GM12878 (cell line): ENCODE data around the gene NNMT. TPM values are rescaled to one million over a fixed set of nuclear protein-coding genes. Genes with fewer than 3 reads are reported as not detected.

Experiments used
- ATAC-seq: fragments of 200-7000 bp; cut with Tn5 transposase; 3 replicates; pipeline ENCODE4 v1.9.1; 2020; ENCODE audit warnings: mild to moderate bottlenecking, moderate library complexity
- BruUV-seq: library from RNA; stranded (reverse); fragments of 400-500 nt; replicated peaks from 2 replicates; lab custom pipeline; 2021; lab: Mats Ljungman, UMichigan
- CTCF ChIA-PET: fragments of 300-600 bp; sonication (Branson Sonifier 250); formaldehyde crosslinking; extraction: SDS; loops from one replicate; lab custom pipeline; 2021; ENCODE audit warnings: inconsistent platforms; lab: Yijun Ruan, JAX
- POLR2A ChIA-PET: fragments of 350-600 bp; formaldehyde crosslinking; extraction: SDS; loops from one replicate; lab custom pipeline; 2021; ENCODE audit warnings: inconsistent platforms; lab: Charles Lee
- RAD21 ChIA-PET: fragments of 300-600 bp; sonication (Branson Sonifier 250); formaldehyde crosslinking; loops from one replicate; lab custom pipeline; 2023; ENCODE audit warnings: antibody characterized with exemption; ENCODE audit not compliant: unreplicated experiment; lab: Charles Lee
- SMC1A ChIA-PET: fragments of 300-600 bp; sonication (Branson Sonifier 250); formaldehyde crosslinking; loops from one replicate; lab custom pipeline; 2023; ENCODE audit not compliant: unreplicated experiment, uncharacterized antibody; lab: Charles Lee
- DNase-seq: peaks from one replicate; pipeline ENCODE4 v3.0.0-alpha.2; 2011; ENCODE audit warnings: low read depth, low spot score
- FAIRE-seq: peaks from 3 replicates; lab custom pipeline; 2011; peaks lifted over from hg19 to GRCh38; lab: Jason Lieb, UNC
- H2AFZ ChIP-seq: 2 replicates; pipeline ENCODE4 v1.6.0; 2011; ENCODE audit warnings: low read depth, low read length, control low read depth; ENCODE audit not compliant: control insufficient read depth
- H3K27ac ChIP-seq: 2 replicates; pipeline ENCODE4 v1.5.1; 2011; ENCODE audit warnings: control low read depth; ENCODE audit not compliant: control insufficient read depth, insufficient read depth
- H3K27me3 ChIP-seq, 2 experiments: replicated peaks in 1 of 2; 2 replicates each; pipeline versions ENCODE4 v1.6.0 to v1.6.1; 2011; ENCODE audit warnings: low read length in 1 of 2; ENCODE audit not compliant: control insufficient read depth in 2 of 2, insufficient read depth in 2 of 2
- H3K36me3 ChIP-seq, 2 experiments: 2 replicates each; pipeline ENCODE4 v1.5.1; 2011; ENCODE audit warnings: low read length in 1 of 2; ENCODE audit not compliant: control insufficient read depth in 2 of 2, insufficient read depth in 2 of 2
- H3K4me1 ChIP-seq: 2 replicates; pipeline ENCODE4 v1.6.1; 2011; ENCODE audit warnings: mild to moderate bottlenecking, low read length, moderate library complexity, mixed read lengths; ENCODE audit not compliant: control insufficient read depth, insufficient read depth
- H3K4me2 ChIP-seq: 2 replicates; pipeline ENCODE4 v1.6.0; 2011; ENCODE audit warnings: control low read depth; ENCODE audit not compliant: control insufficient read depth, insufficient read depth
- H3K4me3 ChIP-seq: fragments of 200-600 bp; sonication (generic); 2 replicates; pipeline ENCODE4 v1.5.1; 2016
- H3K79me2 ChIP-seq: 2 replicates; pipeline ENCODE4 v1.6.0; 2011; ENCODE audit warnings: low read length; ENCODE audit not compliant: control insufficient read depth, insufficient read depth
- H3K9ac ChIP-seq: 2 replicates; pipeline ENCODE4 v1.8.0; 2011; ENCODE audit warnings: low read length, control low read depth, mixed read lengths; ENCODE audit not compliant: control insufficient read depth, insufficient read depth
- H3K9me3 ChIP-seq: replicated peaks from 3 replicates; pipeline ENCODE4 v1.5.1; 2011; ENCODE audit warnings: mild to moderate bottlenecking, low read length; ENCODE audit not compliant: control insufficient read depth, insufficient read depth
- H4K20me1 ChIP-seq: 2 replicates; pipeline ENCODE4 v1.6.0; 2011; ENCODE audit not compliant: control insufficient read depth, insufficient read depth
- CEBPZ ChIP-seq: fragments of 150-350 bp; IDR thresholded peaks from 2 replicates; pipeline ENCODE4 v1.6.1; 2016; ENCODE audit warnings: low read depth, low read length
- CHD4 ChIP-seq: fragments of 200-600 bp; sonication (generic); IDR thresholded peaks from 2 replicates; pipeline ENCODE4 v1.6.1; 2016; ENCODE audit warnings: mild to moderate bottlenecking
- ELK1 ChIP-seq: IDR thresholded peaks from 2 replicates; pipeline ENCODE4 v1.6.1; 2012; ENCODE audit warnings: low read depth, low read length, improper control_type of control experiment
- RELA ChIP-seq: fragments of 450-650 bp; IDR thresholded peaks from 2 replicates; pipeline ENCODE4 v1.8.0; 2014; ENCODE audit warnings: borderline replicate concordance; ENCODE audit not compliant: partially characterized antibody
- TAF1 ChIP-seq: IDR thresholded peaks from 2 replicates; pipeline ENCODE4 v1.6.1; 2011; ENCODE audit warnings: mild to moderate bottlenecking, low read depth, low read length, borderline replicate concordance
- WGBS: methylation state at CpG from one replicate; pipeline ENCODE4 v1.1.6; 2016; ENCODE audit warnings: low lambda C conversion rate; ENCODE audit not compliant: insufficient replicate concordance, insufficient coverage; ENCODE audit errors: missing lambda C conversion rate; 5-methylcytosine and 5-hydroxymethylcytosine counted together
- in situ Hi-C: fragments of 300-500 bp; cut with MboI; formaldehyde crosslinking; loops from 9 replicates; pipeline ENCODE4 v1.14.3; 2018; ENCODE audit warnings: mixed read lengths
- intact Hi-C: fragments of 100-400 bp; cut with micrococcal nuclease; formaldehyde crosslinking; loops from one replicate; pipeline ENCODE4 v1.14.2; 2022; ENCODE audit not compliant: unreplicated experiment
- polyA plus RNA-seq, 11 experiments: library from polyadenylated mRNA; depleted of rRNA in 4 of 11; unstranded in 6 of 11; stranded (reverse) in 5 of 11; fragments of >200 nt; fragmentation: Nextera tagmentation in 4 of 11; fragmentation: Illumina TruSeq in 1 of 11; extraction: Ambion mirVana in 4 of 11; extraction: Trizol in 1 of 11; gene quantifications; 1 replicate in 1 of 11; 2 replicates in 10 of 11; pipeline versions ENCODE4 v1.2.1 to v1.2.3, GENCODE V29; 2011 to 2016; ENCODE audit warnings: inconsistent platforms in 2 of 11, missing spikeins in 2 of 11, low read depth in 1 of 11
- total RNA-seq, 4 experiments: library from RNA; depleted of rRNA in 3 of 4; stranded (reverse); fragments of >200 nt in 3 of 4; fragmentation: Illumina TruSeq in 1 of 4; extraction: Trizol in 1 of 4; gene quantifications; 2 replicates each; pipeline versions ENCODE4 v1.2.1 to v1.2.3, GENCODE V29; 2013 to 2021

The NNMT gene
- total and polyA plus RNA-seq, 10 of the 15 experiments (the other 5 are each of a cell fraction or from before 2014, with no cell fraction given): 0.46 TPM; not detected in 9

DNA sequence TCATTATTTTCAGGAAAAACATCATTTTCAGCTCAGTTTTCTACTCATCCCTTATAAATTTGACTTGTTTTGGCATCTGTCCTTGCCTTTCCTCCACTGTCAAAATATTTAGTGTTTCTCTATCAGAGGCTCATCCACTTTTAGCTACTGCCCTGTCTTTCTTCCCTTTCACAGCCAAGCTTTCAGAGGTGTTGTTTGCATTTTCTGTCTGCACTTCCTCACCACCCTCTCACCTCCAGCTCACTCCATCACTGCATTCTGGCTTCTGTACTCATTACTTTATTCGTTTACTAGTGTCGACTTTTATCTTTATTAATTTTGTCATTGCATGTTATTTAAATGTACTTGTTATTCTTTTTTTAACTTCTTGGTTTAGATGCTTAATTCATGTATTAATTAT, 26.7 kb upstream of the NNMT start:
- Histone ChIP-seq H3K9me3 (no peaks in the 10 kb centered on the region), H3K9ac (no peak overlapping the region), H2AFZ (no peak overlapping the region), H3K4me3 (no peak overlapping the region), H3K27me3 (peaks cover 0 to 3% of the 10 kb centered on the region in 2 experiments; a peak in 1 of 4 replicates), H3K36me3 (no peaks in the 10 kb centered on the region), H3K27ac (no peak overlapping the region), H3K79me2 (no peaks in the 10 kb centered on the region), H3K4me2 (no peak overlapping the region), H3K4me1 (no peaks in the 10 kb centered on the region), H4K20me1 (no peaks in the 10 kb centered on the region)
- TF ChIP-seq RELA: no peak
- TF ChIP-seq CEBPZ: no peak
- TF ChIP-seq TAF1: no peak
- no peak for TF ChIP-seq ELK1
- no peak for TF ChIP-seq CHD4
- intact Hi-C loops (no loop called here), in situ Hi-C loops (loop anchor here (10.0 kb wide), 2 partner anchors 465 to 965 kb away; no protein-coding TSS in a partner anchor)
- FAIRE-seq (no peak), ATAC-seq (no peak), DNase-seq (no peak)
- SMC1A ChIA-PET: no interaction called here
- CTCF ChIA-PET: interaction anchor here (0.6 to 1.1 kb wide), 2 partner anchors 16 to 267 kb away, joined by 3 read pairs; no protein-coding TSS in a partner anchor
- WGBS: 0% methylated on average over 2 of the region's 2 CpGs
- RAD21 ChIA-PET: no interaction called here
- BruUV-seq: no TSS peak
- POLR2A ChIA-PET: no interaction called here
